ENCODE data around the gene CEACAM7.

The CEACAM7 gene

GRCh38 chr19:41703602-41704293 is 15.7 kb upstream of the CEACAM7 start:
- Histone ChIP-seq H4K20me1 (ENCODE audit: insufficient read depth) (no peaks in the 10 kb centered on the region), H3K27ac (no peak overlapping the region)

GRCh38 chr19:41702171-41702651 is 14.1 kb upstream of the CEACAM7 start:
- Histone ChIP-seq H3K4me3 (IDR thresholded peaks at IDR 0.05; ENCODE audit: insufficient read depth, low read depth, low read length) (no peak overlapping the region), H2AFZ (ENCODE audit: low read depth) (no peak overlapping the region), H3K4me1 (ENCODE audit: low read depth, poor library complexity, severe bottlenecking) (no peaks in the 10 kb centered on the region), H3K36me3 (ENCODE audit: insufficient read depth) (no peaks in the 10 kb centered on the region), H3K4me2 (no peak overlapping the region), H3K27me3 (ENCODE audit: insufficient read depth, low read depth) (peaks cover 50% of the 10 kb centered on the region), H3K79me2 (ENCODE audit: insufficient read depth, low read depth) (no peaks in the 10 kb centered on the region), H4K20me1 (ENCODE audit: insufficient read depth) (no peaks in the 10 kb centered on the region), H3K27ac (no peak overlapping the region), H3K9ac (no peak overlapping the region)
- TF ChIP-seq CTCF (conservative IDR thresholded peaks at IDR 0.05; ENCODE audit: low read depth, low read length): no peak

More at GRCh38 chr19:41703602-41704293, 15.7 kb upstream of the CEACAM7 start:
- Histone ChIP-seq H3K9ac (no peak overlapping the region), H3K4me3 (IDR thresholded peaks at IDR 0.05; ENCODE audit: insufficient read depth, low read depth, low read length) (no peak overlapping the region), H2AFZ (ENCODE audit: low read depth) (no peak overlapping the region), H3K4me2 (no peak overlapping the region), H3K79me2 (ENCODE audit: insufficient read depth, low read depth) (no peaks in the 10 kb centered on the region), H3K27me3 (ENCODE audit: insufficient read depth, low read depth) (peaks cover 55% of the 10 kb centered on the region), H3K4me1 (ENCODE audit: low read depth, poor library complexity, severe bottlenecking) (no peaks in the 10 kb centered on the region), H3K36me3 (ENCODE audit: insufficient read depth) (no peaks in the 10 kb centered on the region)
- TF ChIP-seq CTCF (conservative IDR thresholded peaks at IDR 0.05; ENCODE audit: low read depth, low read length): no peak

GRCh38 chr19:41701401-41702075 is 13.5 kb upstream of the CEACAM7 start:
- Histone ChIP-seq H3K4me3 (IDR thresholded peaks at IDR 0.05; ENCODE audit: insufficient read depth, low read depth, low read length) (no peak overlapping the region), H4K20me1 (ENCODE audit: insufficient read depth) (no peaks in the 10 kb centered on the region), H2AFZ (ENCODE audit: low read depth) (no peak overlapping the region), H3K4me2 (no peak overlapping the region), H3K36me3 (ENCODE audit: insufficient read depth) (no peaks in the 10 kb centered on the region), H3K79me2 (ENCODE audit: insufficient read depth, low read depth) (no peaks in the 10 kb centered on the region), H3K4me1 (ENCODE audit: low read depth, poor library complexity, severe bottlenecking) (no peaks in the 10 kb centered on the region), H3K27ac (no peak overlapping the region), H3K27me3 (ENCODE audit: insufficient read depth, low read depth) (peaks cover 50% of the 10 kb centered on the region), H3K9ac (no peak overlapping the region)
- no peak; the same call in 1 of the 2 replicates for TF ChIP-seq CTCF (conservative IDR thresholded peaks at IDR 0.05; ENCODE audit: low read depth, low read length)

GRCh38 chr19:41700381-41701195 is 12.5 kb upstream of the CEACAM7 start:
- Histone ChIP-seq H4K20me1 (ENCODE audit: insufficient read depth) (no peaks in the 10 kb centered on the region), H3K4me2 (no peak overlapping the region), H3K27me3 (ENCODE audit: insufficient read depth, low read depth) (peaks cover 53% of the 10 kb centered on the region), H3K4me3 (IDR thresholded peaks at IDR 0.05; ENCODE audit: insufficient read depth, low read depth, low read length) (no peak overlapping the region), H2AFZ (ENCODE audit: low read depth) (no peak overlapping the region), H3K27ac (no peak overlapping the region), H3K79me2 (ENCODE audit: insufficient read depth, low read depth) (no peaks in the 10 kb centered on the region), H3K4me1 (ENCODE audit: low read depth, poor library complexity, severe bottlenecking) (no peaks in the 10 kb centered on the region), H3K36me3 (ENCODE audit: insufficient read depth) (no peaks in the 10 kb centered on the region), H3K9ac (no peak overlapping the region)
- TF ChIP-seq CTCF (conservative IDR thresholded peaks at IDR 0.05; ENCODE audit: low read depth, low read length): no peak
